K562 (cell line): ENCODE measurements around the gene TCHP. TPM values are rescaled to one million over a fixed set of nuclear protein-coding genes. Genes with fewer than 3 reads are reported as not detected.

Experiments
- ATAC-seq: fragments of 200-7000 bp; cut with Tn5 transposase; 3 replicates; pipeline ENCODE4 v1.9.1; 2020; ENCODE audit warnings: moderate library complexity
- BruUV-seq: library from RNA; stranded (reverse); fragments of 400-500 nt; replicated peaks from 2 replicates; lab custom pipeline; 2021; lab: Mats Ljungman, UMichigan
- CTCF ChIA-PET: fragments of 300-600 bp; formaldehyde crosslinking; extraction: SDS; loops from one replicate; lab custom pipeline; 2021; ENCODE audit warnings: low intra/inter-chr PET ratio; lab: Yijun Ruan, JAX
- POLR2A ChIA-PET: fragments of 300-600, 350-650 bp; sonication (Branson Sonifier 250); formaldehyde crosslinking; extraction: SDS; loops from one replicate; lab custom pipeline; 2021; ENCODE audit warnings: antibody characterized with exemption, inconsistent platforms; lab: Yijun Ruan, JAX
- DNase-seq, 4 experiments: peaks; one replicate each; pipeline versions ENCODE4 v3.0.0 to v3.0.0-alpha.2; 2011 to 2018; ENCODE audit warnings: low spot score in 3 of 4, mixed read lengths in 3 of 4; ENCODE audit errors: extremely low read depth in 1 of 4
- FAIRE-seq: peaks from 2 replicates; lab custom pipeline; 2011; peaks lifted over from hg19 to GRCh38; lab: Jason Lieb, UNC
- H2AFZ ChIP-seq: 2 replicates; pipeline ENCODE4 v1.6.0; 2011; ENCODE audit warnings: low read depth, low read length, control low read depth, inconsistent platforms
- H3K27ac ChIP-seq: fragments of 200-600 bp; 3 replicates; pipeline ENCODE4 v1.8.0; 2011; ENCODE audit warnings: low read depth, mild to moderate bottlenecking, control low read depth, inconsistent platforms, low read length, moderate library complexity, mixed read lengths; ENCODE audit errors: extremely low read depth
- H3K27me3 ChIP-seq, 2 experiments: fragments of 300-600 bp in 1 of 2; 2 replicates in 1 of 2; 3 replicates in 1 of 2; pipeline versions ENCODE4 v1.6.0 to v1.8.0; 2011; ENCODE audit warnings: inconsistent platforms in 2 of 2, low read length in 2 of 2, mild to moderate bottlenecking in 1 of 2, mixed read lengths in 1 of 2, moderate library complexity in 1 of 2; ENCODE audit not compliant: control insufficient read depth in 2 of 2, insufficient read depth in 2 of 2
- H3K36me3 ChIP-seq: fragments of 300-600 bp; 3 replicates; pipeline ENCODE4 v1.8.0; 2011; ENCODE audit warnings: mild to moderate bottlenecking, low read length, inconsistent platforms; ENCODE audit not compliant: control insufficient read depth, insufficient read depth
- H3K4me1 ChIP-seq, 2 experiments: fragments of 200-600 bp in 1 of 2; replicated peaks in 1 of 2; 2 replicates in 1 of 2; 3 replicates in 1 of 2; pipeline versions ENCODE4 v1.5.1 to v1.8.0; 2011; ENCODE audit warnings: inconsistent platforms in 2 of 2, low read length in 2 of 2, mild to moderate bottlenecking in 1 of 2, mixed read lengths in 1 of 2, moderate library complexity in 1 of 2; ENCODE audit not compliant: control insufficient read depth in 2 of 2, insufficient read depth in 2 of 2
- H3K4me2 ChIP-seq: 2 replicates; pipeline ENCODE4 v1.6.1; 2011; ENCODE audit warnings: low read length, control low read depth, inconsistent platforms, mixed read lengths; ENCODE audit not compliant: insufficient read depth
- H3K4me3 ChIP-seq: fragments of 200-600 bp; sonication (generic), shearing (Covaris generic); 2 replicates; pipeline ENCODE4 v1.5.1; 2016; ENCODE audit warnings: control low read depth, inconsistent platforms
- H3K79me2 ChIP-seq: fragments of 200-600 bp; 3 replicates; pipeline ENCODE4 v1.8.0; 2011; ENCODE audit warnings: low read length, inconsistent platforms; ENCODE audit not compliant: control insufficient read depth, insufficient read depth
- H3K9ac ChIP-seq, 2 experiments: 2 replicates each; pipeline versions ENCODE4 v1.6.0 to v1.6.1; 2011; ENCODE audit warnings: low read depth in 2 of 2, low read length in 2 of 2, control low read depth in 1 of 2, inconsistent platforms in 1 of 2, mild to moderate bottlenecking in 1 of 2, mixed read lengths in 1 of 2; ENCODE audit not compliant: insufficient read depth in 1 of 2
- H3K9me1 ChIP-seq: one replicate; pipeline ENCODE4 v1.6.0; 2011; ENCODE audit warnings: inconsistent platforms, mild to moderate bottlenecking, low read length, moderate library complexity; ENCODE audit not compliant: control insufficient read depth, insufficient read depth
- H3K9me3 ChIP-seq: replicated peaks from 2 replicates; pipeline ENCODE4 v1.5.1; 2011; ENCODE audit warnings: low read depth, low read length, inconsistent platforms; ENCODE audit not compliant: control insufficient read depth, insufficient read depth
- H4K20me1 ChIP-seq: replicated peaks from 2 replicates; pipeline ENCODE4 v1.6.1; 2011; ENCODE audit warnings: low read length, inconsistent platforms, mixed read lengths; ENCODE audit not compliant: control insufficient read depth, insufficient read depth
- CEBPG ChIP-seq, 3 experiments: fragments of 200-800 bp in 1 of 3; sonication (Bioruptor generic) in 1 of 3; sonication (generic) in 1 of 3; formaldehyde crosslinking in 1 of 3; IDR thresholded peaks in 2 of 3; conservative IDR thresholded peaks in 1 of 3; 2 replicates each; pipeline versions ENCODE4 v1.6.1 to v1.8.0; 2016 to 2022; ENCODE audit warnings: missing compliant biosample characterization in 2 of 3, missing genetic modification characterization in 2 of 3, mild to moderate bottlenecking in 1 of 3, missing genetic modification reagents in 1 of 3
- CTBP1 ChIP-seq: fragments of 450-650 bp; IDR thresholded peaks from 2 replicates; pipeline ENCODE4 v1.6.1; 2016; ENCODE audit warnings: borderline replicate concordance
- ELF4 ChIP-seq: fragments of 450-650 bp; formaldehyde crosslinking; IDR thresholded peaks from 2 replicates; pipeline ENCODE4 v1.4.0; 2022; ENCODE audit warnings: missing genetic modification characterization
- ESRRB ChIP-seq: fragments of 250-450 bp; sonication (Bioruptor Pico); IDR thresholded peaks from 2 replicates; pipeline ENCODE4 v1.5.0; 2020; ENCODE audit warnings: mild to moderate bottlenecking, moderate library complexity, borderline replicate concordance
- KDM1A ChIP-seq, 2 experiments: fragments of 450-650 bp; IDR thresholded peaks; 2 replicates each; pipeline ENCODE4 v1.6.1; 2016; ENCODE audit warnings: mild to moderate bottlenecking in 2 of 2
- LARP7 ChIP-seq: fragments of 450-650 bp; IDR thresholded peaks from 2 replicates; pipeline ENCODE4 v1.6.1; 2016
- MAFF ChIP-seq: IDR thresholded peaks from 2 replicates; pipeline ENCODE4 v1.6.1; 2012; ENCODE audit warnings: low read length, improper control_type of control experiment
- POLR2H ChIP-seq: IDR thresholded peaks from 2 replicates; pipeline ENCODE4 v1.6.1; 2016; ENCODE audit warnings: missing genetic modification characterization, low read depth, mild to moderate bottlenecking, control low read depth, missing compliant biosample characterization, moderate library complexity
- POU5F1 ChIP-seq: fragments of 150-350 bp; IDR thresholded peaks from 2 replicates; pipeline ENCODE4 v1.6.1; 2014; ENCODE audit warnings: borderline replicate concordance, low read length, low read depth, mild to moderate bottlenecking; ENCODE audit not compliant: partially characterized antibody
- RCOR1 ChIP-seq, 2 experiments: IDR thresholded peaks; 2 replicates each; pipeline ENCODE4 v1.6.1; 2012; ENCODE audit warnings: low read depth in 2 of 2, low read length in 2 of 2, borderline replicate concordance in 1 of 2, improper control_type of control experiment in 1 of 2
- RFX5 ChIP-seq: IDR thresholded peaks from 2 replicates; pipeline ENCODE4 v1.6.1; 2011; ENCODE audit warnings: low read depth, mild to moderate bottlenecking, improper control_type of control experiment, low read length
- TEAD2 ChIP-seq: fragments of 450-650 bp; IDR thresholded peaks from 2 replicates; pipeline ENCODE4 v1.6.1; 2016; ENCODE audit warnings: missing genetic modification characterization, control low read depth, missing compliant biosample characterization
- ZNF3 ChIP-seq: fragments of 250-450 bp; sonication (Bioruptor Pico); IDR thresholded peaks from 2 replicates; pipeline ENCODE4 v1.5.0; 2021; ENCODE audit warnings: mild to moderate bottlenecking, moderate library complexity
- WGBS: fragments of 100-300 bp; shearing (Covaris generic); methylation state at CpG from one replicate; pipeline ENCODE4 v1.1.6; 2016; ENCODE audit warnings: low coverage, mixed read lengths; ENCODE audit not compliant: insufficient coverage; ENCODE audit errors: missing lambda C conversion rate; 5-methylcytosine and 5-hydroxymethylcytosine counted together
- in situ Hi-C: fragments of 300-500 bp; cut with MboI; formaldehyde crosslinking; loops from 4 replicates; pipeline ENCODE4 v1.15.0; 2018; ENCODE audit warnings: inconsistent platforms, mixed read lengths
- intact Hi-C: fragments of 100-400 bp; cut with micrococcal nuclease; formaldehyde crosslinking; loops from 2 replicates; pipeline ENCODE4 v1.14.2; 2022
- polyA plus RNA-seq, 8 experiments: library from polyadenylated mRNA; depleted of rRNA in 4 of 8; stranded (reverse) in 5 of 8; unstranded in 3 of 8; fragments of >200 nt; fragmentation: Nextera tagmentation in 2 of 8; fragmentation: Illumina TruSeq in 1 of 8; extraction: Ambion mirVana in 2 of 8; extraction: Trizol in 1 of 8; gene quantifications; 2 replicates each; pipeline versions ENCODE4 v1.2.1 to v1.2.3, GENCODE V29; 2011 to 2014; ENCODE audit warnings: inconsistent platforms in 1 of 8, missing spikeins in 1 of 8
- total RNA-seq, 7 experiments: library from RNA; depleted of rRNA in 6 of 7; stranded (reverse); fragments of >200 nt in 6 of 7; fragmentation: Illumina TruSeq in 2 of 7; extraction: Trizol in 2 of 7; gene quantifications; 2 replicates each; pipeline versions ENCODE4 v1.2.1 to v1.2.3, GENCODE V29; 2011 to 2021; ENCODE audit warnings: low replicate concordance in 1 of 7
- TF ChIP-seq, protein P1 (sequence below): fragments of 250-450 bp; sonication (Bioruptor Pico); IDR thresholded peaks from 2 replicates; pipeline ENCODE4 v1.5.0; 2020; ENCODE audit warnings: mild to moderate bottlenecking, borderline replicate concordance
- TF ChIP-seq, protein P2 (sequence below): fragments of 250-450 bp; sonication (Bioruptor Pico); IDR thresholded peaks from 2 replicates; pipeline ENCODE4 v1.8.0; 2021; ENCODE audit warnings: moderate library complexity, mild to moderate bottlenecking, inconsistent platforms
- TF ChIP-seq, protein P3 (sequence below): fragments of 250-450 bp; sonication (Bioruptor Pico); IDR thresholded peaks from 2 replicates; pipeline ENCODE4 v1.5.0; 2021; ENCODE audit warnings: mild to moderate bottlenecking, borderline replicate concordance

TCHP gene
- total and polyA plus RNA-seq, 9 of the 15 experiments (the other 6 are each of a cell fraction or from before 2014, with no cell fraction given), result 3.4 to 30.4 (median 19.7) TPM

DNA sequence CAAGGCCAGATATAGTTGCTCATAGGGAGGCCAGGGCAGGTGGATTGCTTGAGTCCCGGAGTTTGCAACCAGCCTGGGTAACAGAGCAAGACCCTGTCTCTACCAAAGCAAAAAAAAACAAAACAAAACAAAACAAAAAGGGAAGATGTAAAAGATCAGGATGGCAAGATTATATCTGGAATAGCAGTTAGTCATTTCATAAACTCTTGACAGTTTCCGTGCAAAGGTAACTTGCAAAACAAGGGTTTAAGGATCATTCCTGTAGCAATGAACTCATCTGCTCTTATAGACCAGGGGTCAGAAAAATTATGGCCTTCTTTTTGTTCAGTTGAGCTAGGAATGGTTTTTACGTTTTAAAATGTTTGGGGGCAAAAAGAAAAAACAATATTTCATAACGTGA lies 66.5 kb downstream of the TCHP start:
- CTCF ChIA-PET, result no interaction called here
- H3K27ac ChIP-seq, result no peak overlapping the region
- POLR2A ChIA-PET, result interaction anchor here (0.6 kb wide), 1 partner anchor 593 kb away, joined by 3 read pairs; no protein-coding TSS in a partner anchor
- 82% methylated on average over 4 of the region's 4 CpGs for WGBS
- no peaks in the 10 kb centered on the region for H3K79me2 ChIP-seq
- no peak for ATAC-seq
- peaks cover 59% of the 10 kb centered on the region; the same call in 2 of the 3 replicates for H3K36me3 ChIP-seq
- TF ChIP-seq CTBP1 (no peak), ELF4 (no peak), ZNF3 (CRISPR knock-in tag) (no peak), LARP7 (no peak), RCOR1 (IDR thresholded peaks at IDR 0.05; ENCODE audit: borderline replicate concordance in 1 of 2, low read depth in 2 of 2, low read length in 2 of 2) (no peak), RFX5 (no peak), KDM1A (IDR thresholded peaks at IDR 0.05) (no peak), MAFF (no peak), POLR2H (no peak), TEAD2 (tag) (no peak), POU5F1 (no peak), ESRRB (CRISPR knock-in tag) (no peak), CEBPG (CRISPR knock-in tag; IDR thresholded peaks at IDR 0.05) (no peak), CEBPG (tag; conservative IDR thresholded peaks at IDR 0.05 in 1 of 2, IDR thresholded peaks at IDR 0.05 in 1 of 2) (no peak)
- TF ChIP-seq, protein P1, sequence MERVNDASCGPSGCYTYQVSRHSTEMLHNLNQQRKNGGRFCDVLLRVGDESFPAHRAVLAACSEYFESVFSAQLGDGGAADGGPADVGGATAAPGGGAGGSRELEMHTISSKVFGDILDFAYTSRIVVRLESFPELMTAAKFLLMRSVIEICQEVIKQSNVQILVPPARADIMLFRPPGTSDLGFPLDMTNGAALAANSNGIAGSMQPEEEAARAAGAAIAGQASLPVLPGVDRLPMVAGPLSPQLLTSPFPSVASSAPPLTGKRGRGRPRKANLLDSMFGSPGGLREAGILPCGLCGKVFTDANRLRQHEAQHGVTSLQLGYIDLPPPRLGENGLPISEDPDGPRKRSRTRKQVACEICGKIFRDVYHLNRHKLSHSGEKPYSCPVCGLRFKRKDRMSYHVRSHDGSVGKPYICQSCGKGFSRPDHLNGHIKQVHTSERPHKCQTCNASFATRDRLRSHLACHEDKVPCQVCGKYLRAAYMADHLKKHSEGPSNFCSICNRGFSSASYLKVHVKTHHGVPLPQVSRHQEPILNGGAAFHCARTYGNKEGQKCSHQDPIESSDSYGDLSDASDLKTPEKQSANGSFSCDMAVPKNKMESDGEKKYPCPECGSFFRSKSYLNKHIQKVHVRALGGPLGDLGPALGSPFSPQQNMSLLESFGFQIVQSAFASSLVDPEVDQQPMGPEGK, result no peak
- TF ChIP-seq, protein P2, sequence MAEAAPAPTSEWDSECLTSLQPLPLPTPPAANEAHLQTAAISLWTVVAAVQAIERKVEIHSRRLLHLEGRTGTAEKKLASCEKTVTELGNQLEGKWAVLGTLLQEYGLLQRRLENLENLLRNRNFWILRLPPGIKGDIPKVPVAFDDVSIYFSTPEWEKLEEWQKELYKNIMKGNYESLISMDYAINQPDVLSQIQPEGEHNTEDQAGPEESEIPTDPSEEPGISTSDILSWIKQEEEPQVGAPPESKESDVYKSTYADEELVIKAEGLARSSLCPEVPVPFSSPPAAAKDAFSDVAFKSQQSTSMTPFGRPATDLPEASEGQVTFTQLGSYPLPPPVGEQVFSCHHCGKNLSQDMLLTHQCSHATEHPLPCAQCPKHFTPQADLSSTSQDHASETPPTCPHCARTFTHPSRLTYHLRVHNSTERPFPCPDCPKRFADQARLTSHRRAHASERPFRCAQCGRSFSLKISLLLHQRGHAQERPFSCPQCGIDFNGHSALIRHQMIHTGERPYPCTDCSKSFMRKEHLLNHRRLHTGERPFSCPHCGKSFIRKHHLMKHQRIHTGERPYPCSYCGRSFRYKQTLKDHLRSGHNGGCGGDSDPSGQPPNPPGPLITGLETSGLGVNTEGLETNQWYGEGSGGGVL (CRISPR knock-in tag), result no peak
- TF ChIP-seq, protein P3, sequence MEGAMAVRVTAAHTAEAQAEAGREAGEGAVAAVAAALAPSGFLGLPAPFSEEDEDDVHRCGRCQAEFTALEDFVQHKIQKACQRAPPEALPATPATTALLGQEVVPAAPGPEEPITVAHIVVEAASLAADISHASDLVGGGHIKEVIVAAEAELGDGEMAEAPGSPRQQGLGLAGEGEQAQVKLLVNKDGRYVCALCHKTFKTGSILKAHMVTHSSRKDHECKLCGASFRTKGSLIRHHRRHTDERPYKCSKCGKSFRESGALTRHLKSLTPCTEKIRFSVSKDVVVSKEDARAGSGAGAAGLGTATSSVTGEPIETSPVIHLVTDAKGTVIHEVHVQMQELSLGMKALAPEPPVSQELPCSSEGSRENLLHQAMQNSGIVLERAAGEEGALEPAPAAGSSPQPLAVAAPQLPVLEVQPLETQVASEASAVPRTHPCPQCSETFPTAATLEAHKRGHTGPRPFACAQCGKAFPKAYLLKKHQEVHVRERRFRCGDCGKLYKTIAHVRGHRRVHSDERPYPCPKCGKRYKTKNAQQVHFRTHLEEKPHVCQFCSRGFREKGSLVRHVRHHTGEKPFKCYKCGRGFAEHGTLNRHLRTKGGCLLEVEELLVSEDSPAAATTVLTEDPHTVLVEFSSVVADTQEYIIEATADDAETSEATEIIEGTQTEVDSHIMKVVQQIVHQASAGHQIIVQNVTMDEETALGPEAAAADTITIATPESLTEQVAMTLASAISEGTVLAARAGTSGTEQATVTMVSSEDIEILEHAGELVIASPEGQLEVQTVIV, result no peak
- TF ChIP-seq, all 486 proteins: peak for 0
- H2AFZ ChIP-seq, result no peak overlapping the region
- H3K9ac ChIP-seq, result no peak overlapping the region
- H4K20me1 ChIP-seq, result no peaks in the 10 kb centered on the region
- intact Hi-C loops, result no loop called here
- in situ Hi-C loops, result no loop called here
- no peak overlapping the region for H3K4me3 ChIP-seq
- no peaks in the 10 kb centered on the region for H3K27me3 ChIP-seq
- H3K4me1 ChIP-seq, result no peaks in the 10 kb centered on the region
- no peak for FAIRE-seq
- H3K9me1 ChIP-seq, result no peaks in the 10 kb centered on the region
- BruUV-seq, result no TSS peak
- no peaks in the 10 kb centered on the region for H3K9me3 ChIP-seq
- no peak for DNase-seq
- no peak overlapping the region for H3K4me2 ChIP-seq
